ENCODE results near the gene RDM1.

DNA sequence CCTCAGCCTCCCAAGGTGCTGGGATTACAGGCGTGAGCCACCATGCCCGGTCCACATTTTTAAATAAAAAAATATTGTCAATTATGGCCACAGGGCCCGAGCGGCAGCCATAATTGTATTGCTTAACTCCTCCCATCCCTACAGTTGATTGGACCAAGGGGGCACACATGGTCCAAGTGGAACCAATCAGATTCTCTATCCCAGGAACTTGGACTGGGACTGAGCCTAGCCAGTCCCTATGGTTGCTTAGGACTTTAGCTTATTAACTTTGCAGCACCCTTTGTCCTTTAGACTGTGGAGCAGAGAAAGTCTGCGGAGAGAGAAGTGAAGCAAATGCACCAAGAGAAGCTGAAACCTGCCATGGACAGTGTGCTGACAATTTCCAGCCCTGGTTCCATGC is 5.5 kb upstream of the RDM1 start:
- TF ChIP-seq, protein P1, sequence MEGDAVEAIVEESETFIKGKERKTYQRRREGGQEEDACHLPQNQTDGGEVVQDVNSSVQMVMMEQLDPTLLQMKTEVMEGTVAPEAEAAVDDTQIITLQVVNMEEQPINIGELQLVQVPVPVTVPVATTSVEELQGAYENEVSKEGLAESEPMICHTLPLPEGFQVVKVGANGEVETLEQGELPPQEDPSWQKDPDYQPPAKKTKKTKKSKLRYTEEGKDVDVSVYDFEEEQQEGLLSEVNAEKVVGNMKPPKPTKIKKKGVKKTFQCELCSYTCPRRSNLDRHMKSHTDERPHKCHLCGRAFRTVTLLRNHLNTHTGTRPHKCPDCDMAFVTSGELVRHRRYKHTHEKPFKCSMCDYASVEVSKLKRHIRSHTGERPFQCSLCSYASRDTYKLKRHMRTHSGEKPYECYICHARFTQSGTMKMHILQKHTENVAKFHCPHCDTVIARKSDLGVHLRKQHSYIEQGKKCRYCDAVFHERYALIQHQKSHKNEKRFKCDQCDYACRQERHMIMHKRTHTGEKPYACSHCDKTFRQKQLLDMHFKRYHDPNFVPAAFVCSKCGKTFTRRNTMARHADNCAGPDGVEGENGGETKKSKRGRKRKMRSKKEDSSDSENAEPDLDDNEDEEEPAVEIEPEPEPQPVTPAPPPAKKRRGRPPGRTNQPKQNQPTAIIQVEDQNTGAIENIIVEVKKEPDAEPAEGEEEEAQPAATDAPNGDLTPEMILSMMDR (IDR thresholded peaks at IDR 0.05) = no peak
- TF ChIP-seq RFX5 (IDR thresholded peaks at IDR 0.05; ENCODE audit: low read length) (no peak), GATA2 (CRISPR knock-in tag; IDR thresholded peaks at IDR 0.05) (no peak), FOXM1 (IDR thresholded peaks at IDR 0.05; ENCODE audit: low read depth) (no peak), MXI1 (IDR thresholded peaks at IDR 0.05; ENCODE audit: low read depth, low read length) (no peak), RAD21 (IDR thresholded peaks at IDR 0.05; ENCODE audit: low read length) (no peak), RCOR1 (IDR thresholded peaks at IDR 0.05; ENCODE audit: low read length) (no peak), NRF1 (IDR thresholded peaks at IDR 0.05; ENCODE audit: low read depth, low read length) (no peak), POLR2AphosphoS5 (IDR thresholded peaks at IDR 0.05; ENCODE audit: low read depth, low read length) (no peak), EZH2phosphoT487 (IDR thresholded peaks at IDR 0.05; ENCODE audit: borderline replicate concordance, low read depth) (no peak), NFIC (IDR thresholded peaks at IDR 0.05; ENCODE audit: borderline replicate concordance) (no peak)
- TF ChIP-seq, protein P2, sequence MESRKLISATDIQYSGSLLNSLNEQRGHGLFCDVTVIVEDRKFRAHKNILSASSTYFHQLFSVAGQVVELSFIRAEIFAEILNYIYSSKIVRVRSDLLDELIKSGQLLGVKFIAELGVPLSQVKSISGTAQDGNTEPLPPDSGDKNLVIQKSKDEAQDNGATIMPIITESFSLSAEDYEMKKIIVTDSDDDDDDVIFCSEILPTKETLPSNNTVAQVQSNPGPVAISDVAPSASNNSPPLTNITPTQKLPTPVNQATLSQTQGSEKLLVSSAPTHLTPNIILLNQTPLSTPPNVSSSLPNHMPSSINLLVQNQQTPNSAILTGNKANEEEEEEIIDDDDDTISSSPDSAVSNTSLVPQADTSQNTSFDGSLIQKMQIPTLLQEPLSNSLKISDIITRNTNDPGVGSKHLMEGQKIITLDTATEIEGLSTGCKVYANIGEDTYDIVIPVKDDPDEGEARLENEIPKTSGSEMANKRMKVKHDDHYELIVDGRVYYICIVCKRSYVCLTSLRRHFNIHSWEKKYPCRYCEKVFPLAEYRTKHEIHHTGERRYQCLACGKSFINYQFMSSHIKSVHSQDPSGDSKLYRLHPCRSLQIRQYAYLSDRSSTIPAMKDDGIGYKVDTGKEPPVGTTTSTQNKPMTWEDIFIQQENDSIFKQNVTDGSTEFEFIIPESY (IDR thresholded peaks at IDR 0.05; ENCODE audit: borderline replicate concordance, low read depth) = no peak
